Mucosa of gallbladder (tissue), 1 donor: ENCODE data around the gene B3GALNT1. TPM values are rescaled to one million over a fixed set of nuclear protein-coding genes. Genes with fewer than 3 reads are reported as not detected.

Experiments
- DNase-seq: peaks from one replicate; pipeline ENCODE4 v3.0.0-alpha.2; 2020; ENCODE audit warnings: low spot score
- total RNA-seq: library from RNA; stranded (reverse); gene quantifications from one replicate; pipeline ENCODE4 v1.2.1, GENCODE V29; 2021
- donor health status: DM: no; HTN: no; CAD: no.

B3GALNT1 gene, protein sequence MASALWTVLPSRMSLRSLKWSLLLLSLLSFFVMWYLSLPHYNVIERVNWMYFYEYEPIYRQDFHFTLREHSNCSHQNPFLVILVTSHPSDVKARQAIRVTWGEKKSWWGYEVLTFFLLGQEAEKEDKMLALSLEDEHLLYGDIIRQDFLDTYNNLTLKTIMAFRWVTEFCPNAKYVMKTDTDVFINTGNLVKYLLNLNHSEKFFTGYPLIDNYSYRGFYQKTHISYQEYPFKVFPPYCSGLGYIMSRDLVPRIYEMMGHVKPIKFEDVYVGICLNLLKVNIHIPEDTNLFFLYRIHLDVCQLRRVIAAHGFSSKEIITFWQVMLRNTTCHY
- 13.4 TPM for total RNA-seq

DNA sequence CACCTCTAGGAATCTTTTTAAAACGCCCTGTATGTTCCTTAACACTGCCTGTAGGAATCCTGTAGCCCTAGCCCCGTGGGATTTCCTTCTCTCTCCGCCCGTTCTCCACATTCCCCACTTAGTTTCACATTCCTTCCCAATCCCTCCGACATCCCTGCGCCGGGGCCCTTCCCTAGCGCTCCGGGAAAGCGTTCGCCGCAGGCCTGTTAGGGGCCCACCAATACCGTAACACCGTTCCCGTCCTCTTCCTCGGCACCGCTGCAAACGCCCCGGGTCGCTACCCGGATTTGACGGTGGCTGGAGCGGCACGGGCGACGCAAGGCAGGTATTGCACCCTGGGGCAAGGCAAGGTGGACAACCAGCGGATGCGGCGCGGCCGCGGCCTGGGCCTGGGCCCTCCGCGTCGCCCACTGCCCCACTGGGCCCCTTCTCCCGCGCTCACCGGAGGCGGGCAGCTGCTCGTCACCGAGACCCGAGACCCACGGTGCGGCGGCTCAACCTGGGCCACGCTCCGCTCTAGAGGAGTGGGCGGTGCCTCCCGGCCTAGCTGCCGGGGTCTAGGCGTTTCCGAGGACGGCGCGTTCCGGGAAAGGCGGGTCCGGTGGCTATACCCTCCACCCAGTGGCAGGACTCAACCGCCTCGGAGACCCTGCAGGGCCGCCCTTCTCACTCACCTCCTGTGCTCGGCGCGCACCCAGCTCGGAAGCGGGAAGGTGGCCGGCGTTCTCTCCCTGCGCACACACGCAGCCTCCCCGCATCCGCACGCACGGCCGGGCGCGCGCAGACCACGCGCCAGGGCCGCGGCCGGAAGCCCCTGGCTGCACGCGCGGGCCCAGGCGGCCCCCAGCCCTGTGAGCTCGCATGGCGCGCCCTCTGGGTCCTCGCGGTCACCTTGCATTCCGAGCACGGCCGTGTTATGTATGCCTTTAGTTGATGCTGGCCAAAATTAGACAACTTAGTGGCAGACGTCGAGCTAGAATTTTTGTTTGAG is at the start of gene B3GALNT1:
Gene B3GALNT1, minus strand, starts transcription at position 789 of the 991 bp plus-strand sequence. CDS start 18,595 bp downstream, outside the sequence.
- peak; percentile 18 for DNase-seq

DNA sequence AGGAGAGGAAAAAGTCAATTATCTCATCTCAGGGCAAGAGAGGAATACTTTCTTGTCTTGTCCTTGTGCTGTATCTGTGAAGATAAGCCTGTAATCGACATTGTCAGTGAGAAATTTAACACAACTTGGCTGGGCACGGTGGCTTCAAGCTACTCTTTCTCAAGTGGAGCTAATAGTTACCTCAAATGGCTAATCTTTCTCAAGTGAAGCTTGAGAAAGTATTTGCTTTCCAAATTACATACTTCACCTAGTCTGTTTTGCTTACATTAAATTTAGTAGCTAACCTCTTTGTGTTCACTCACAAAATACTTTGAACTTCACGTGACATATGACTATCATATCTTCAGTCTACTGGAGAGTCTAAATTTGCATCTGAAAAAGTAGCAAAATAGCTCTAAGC is 48.3 kb upstream of the B3GALNT1 start:
- no peak for DNase-seq

DNA sequence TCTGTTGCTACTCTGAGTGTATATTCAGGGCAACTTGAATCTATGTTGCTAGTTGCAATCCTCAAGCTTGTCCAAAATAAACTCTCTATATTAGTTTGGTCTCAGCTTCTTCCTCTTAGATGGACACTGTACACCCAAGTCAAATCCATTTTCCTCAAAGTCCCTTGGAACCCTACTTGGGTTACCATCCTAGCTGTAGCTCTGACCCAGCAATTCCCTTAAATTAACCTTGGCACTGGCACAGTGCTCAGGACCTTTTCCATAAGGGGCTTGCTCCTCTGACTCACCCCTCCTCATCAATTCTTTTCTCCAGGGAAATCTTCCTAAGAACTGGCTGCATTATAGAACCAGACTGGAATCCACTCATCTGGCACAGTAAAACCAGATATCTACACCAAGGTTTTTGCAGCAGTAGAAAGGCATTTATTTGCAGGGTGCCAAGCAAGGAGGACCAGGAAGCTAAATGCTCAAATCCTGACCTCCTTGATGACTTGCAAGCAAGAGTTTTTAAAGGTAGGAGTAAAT is 44.9 kb upstream of the B3GALNT1 start:
- DNase-seq, result no peak

DNA sequence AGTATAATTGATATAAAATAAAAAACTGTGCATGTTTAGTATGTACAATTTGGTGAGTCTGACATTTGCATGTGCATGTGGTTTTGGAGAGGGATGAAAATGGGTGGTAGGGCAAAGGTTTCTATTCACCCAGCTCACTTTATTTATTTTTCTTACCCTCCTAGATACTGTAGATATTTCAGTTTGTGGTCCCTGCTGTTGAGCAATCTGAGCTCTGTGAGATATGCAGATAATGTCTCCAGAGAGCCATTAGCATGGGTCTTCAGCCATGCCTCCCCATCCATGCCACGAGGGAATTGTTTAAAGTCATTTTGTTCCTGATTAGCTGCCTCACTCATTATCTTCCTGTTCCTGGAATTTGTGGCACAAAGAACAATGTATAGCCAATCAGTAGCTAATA is 44.4 kb upstream of the B3GALNT1 start:
- DNase-seq, result no peak

DNA sequence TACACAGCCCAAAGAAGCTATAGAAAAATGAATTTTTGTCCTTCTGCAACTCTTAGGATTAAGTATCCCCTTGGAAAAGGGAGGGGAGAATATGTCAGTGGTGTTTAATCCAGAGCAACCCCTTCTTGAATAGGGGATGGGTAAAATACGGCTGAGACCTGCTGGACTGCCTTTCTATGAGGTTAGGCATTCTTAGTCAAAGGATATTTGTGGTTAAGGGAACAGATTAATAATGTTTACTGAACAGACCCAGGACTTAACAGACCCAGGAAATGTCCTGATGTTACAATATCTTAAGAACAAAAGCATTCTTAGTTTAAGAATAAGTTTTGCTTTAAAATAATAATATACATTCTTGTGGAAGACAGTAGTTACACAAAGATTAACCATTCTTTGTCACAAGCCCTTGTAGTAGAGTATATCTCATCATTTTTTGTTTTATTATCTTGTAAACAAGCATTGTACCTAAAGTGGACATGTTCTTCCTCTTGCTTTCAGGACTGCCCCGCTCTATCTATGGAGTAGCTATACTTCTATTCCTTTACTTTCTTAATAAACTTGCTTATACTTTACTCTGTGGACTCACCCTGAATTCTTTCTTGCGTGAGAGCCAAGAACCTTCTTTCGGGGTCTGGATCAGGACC is 43.8 kb upstream of the B3GALNT1 start:
- DNase-seq, result no peak

DNA sequence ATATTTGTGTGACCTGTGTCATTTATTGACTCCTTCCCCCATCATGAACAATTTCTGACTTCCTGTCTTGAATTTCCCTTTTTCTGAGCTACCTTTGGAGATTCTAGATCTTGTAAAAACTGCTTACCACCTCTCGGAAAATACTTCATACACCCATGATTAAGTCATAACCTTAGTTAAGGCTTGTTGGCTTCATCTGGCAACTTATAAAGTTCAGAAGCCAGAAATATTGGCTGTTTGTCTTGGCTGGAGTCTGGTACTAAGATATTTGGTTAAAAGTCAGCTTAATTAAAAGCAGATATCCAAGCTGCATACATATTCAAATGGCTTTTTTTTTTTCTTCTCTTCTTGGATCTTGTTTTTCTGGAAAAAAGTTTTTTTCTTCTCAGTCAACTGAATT is 37.3 kb upstream of the B3GALNT1 start:
- no peak for DNase-seq

DNA sequence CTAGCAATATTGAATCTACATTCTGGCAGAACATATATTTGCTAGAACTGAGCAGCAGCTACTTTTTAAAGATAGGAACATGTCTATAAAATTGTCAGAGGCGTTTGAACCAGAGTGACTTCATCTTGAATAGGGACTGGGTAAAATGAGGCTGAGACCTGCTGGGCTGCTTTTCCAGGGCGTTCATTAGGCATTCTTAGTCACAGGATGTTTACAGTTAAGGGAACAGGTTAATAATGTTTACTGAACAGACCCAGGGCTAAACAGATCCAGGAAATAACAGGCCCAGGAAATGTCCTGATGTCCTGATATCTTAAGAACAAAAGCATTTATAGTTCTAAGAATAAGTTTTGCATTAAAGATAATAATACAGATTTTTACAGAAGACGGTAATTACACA is 34.5 kb upstream of the B3GALNT1 start:
- no peak for DNase-seq

DNA sequence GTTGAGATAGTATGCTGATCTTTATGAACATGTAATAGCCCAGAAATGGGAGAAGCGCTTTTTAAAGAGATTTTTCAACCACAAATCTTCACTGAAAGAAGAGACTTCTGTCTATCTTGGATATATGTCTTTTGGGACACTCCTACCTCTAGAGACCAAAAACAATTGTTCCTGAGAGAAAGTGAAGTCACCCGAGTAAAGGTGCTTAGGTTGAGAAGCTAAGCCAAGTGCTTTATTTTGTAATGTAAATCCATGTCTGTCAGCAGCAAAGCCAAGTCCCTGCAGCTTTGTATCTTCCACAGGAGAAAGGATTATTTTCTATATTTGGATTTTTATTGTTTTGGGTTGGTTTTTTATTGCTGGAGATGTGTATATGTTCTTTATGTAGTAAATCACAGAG is 32.1 kb upstream of the B3GALNT1 start:
- DNase-seq, result no peak

DNA sequence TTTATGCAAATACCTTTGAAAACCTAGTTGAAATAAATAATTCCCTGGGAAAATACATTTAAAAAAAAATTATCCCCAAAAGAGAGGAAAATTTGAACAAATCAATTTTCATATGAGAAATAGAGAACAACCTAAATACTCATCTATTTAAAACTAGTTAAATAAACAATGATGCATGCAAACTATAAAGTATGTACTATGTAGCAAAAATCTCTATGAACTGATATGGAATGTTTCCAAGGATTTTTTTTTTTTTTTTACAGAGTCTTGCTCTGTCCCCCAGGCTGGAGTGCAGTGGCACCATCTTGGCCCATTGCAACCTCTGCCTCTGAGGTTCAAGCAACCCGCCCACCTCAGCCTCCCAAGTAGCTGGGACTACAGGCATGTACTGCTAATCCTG is 27.2 kb upstream of the B3GALNT1 start:
- no peak for DNase-seq

DNA sequence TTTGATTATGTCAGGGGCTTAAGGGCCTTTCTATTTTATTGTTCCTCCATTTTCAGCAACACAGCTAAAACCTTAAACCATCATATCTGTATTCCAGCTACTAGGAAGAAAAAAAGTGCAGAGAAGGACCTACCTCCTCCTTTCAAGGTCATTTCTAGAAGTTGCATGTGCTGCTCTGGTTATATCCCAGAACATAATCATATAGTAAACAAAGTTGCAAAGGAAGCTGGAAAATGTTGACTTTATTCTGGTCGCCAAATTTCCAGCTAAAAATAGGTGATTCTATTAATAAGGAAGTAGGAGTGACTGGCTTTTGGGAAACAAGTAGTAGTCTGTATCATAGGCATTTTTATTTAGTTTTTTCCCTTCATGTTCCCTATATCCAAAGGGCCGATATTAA is 21.3 kb upstream of the B3GALNT1 start:
- no peak for DNase-seq

DNA sequence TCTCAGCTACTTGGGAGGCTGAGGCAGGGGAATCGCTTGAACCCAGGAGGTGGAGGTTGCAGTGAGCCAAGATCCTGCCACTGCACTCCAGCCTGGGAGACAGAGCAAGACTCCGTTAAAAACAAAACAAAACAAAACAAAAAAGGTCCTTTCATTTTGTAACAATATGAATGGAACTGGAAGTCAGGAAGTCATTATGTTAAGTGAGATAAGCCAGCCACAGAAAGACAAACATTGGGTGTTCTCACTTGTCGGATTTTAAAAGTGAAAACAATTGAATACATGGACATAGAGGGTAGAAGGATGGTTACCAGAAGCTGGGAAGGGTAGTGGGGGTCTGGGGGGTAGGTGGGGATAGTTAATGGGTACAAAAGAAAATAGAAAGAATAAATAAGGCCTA is 12.5 kb upstream of the B3GALNT1 start:
- DNase-seq, result no peak

DNA sequence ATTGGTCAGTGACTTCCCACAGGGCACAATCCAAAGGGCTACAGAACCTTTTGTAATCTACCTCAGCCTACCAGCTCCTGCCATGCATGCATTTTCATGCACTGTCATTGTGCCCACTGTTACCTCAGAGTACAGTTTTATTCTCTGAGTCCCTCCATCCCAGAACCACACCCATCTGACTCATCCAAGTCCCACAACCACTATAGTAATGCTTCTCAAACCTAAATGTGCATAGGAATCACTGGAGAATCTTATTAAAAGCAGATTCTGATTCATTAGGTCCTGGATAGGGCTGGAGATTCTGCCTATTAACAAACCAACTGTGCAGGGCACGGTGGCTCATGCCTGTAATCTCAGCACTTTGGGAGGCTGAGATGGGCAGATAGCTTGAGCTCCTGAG is 3.7 kb upstream of the B3GALNT1 start:
- DNase-seq, result no peak

DNA sequence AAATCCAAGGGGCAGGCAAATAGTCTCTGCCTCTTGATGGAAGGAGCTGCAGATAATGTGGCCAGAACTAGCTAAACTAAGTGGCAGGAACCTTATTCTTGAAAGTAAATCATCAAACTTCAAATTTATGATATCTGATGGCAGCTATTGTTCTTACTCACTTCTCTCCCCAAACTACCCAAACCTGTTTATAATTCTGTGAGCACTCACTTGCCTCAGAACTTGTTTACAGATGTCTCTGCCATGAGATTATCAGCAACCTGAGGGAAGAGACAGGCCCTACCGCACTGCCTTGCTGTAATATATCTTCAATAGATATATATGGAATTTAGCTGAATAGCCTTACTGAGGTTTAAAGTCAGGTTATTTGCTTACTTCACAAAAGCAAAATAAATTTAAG is 2.2 kb upstream of the B3GALNT1 start:
- DNase-seq, result no peak

DNA sequence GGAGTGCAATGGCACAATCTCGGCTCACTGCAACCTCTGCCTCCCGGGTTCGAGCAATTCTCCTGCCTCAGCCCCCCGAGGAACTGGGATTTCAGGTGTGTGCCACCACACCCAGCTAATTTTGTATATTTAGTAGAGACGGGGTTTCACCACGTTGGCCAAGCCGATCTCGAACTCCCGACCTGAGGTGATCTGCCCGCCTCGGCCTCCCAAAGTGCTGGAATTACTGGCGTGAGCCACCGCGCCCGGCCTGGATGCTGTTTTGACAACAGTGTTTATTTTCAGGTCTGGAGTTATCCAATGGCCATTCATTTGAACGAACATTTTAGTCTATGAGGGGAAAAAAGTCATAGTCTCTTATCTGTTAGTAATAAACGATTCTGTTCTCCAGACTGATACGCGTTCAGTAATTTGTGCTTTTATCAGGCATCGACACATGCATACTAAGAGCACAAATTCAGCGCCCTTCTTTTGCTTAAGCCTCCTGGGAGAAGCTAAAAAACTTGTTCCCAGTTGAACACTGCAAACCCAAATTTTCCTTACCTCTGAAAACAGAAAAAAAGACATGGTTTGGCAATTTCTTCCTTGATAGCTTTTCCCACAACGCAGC is 1.3 kb downstream of the B3GALNT1 start:
- no peak for DNase-seq

DNA sequence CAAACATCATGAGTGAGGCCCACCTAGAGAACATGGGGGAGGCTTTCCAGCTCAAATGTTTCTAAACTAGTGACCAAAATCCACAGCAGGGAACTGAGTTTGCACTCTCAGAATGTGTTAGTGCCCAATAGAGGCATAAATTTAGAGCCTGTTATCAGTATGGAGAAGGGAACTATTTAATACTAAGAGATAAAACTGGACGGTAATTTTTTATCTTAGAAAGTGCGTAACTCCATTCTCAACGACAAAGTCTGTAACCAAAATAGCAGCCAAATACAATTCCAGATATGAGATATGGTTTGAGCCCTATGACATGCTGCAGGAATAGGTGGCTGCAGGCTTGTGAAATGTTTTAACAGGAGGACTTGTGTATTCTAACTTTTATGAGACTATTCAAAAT is 3.5 kb downstream of the B3GALNT1 start:
- DNase-seq, result no peak

DNA sequence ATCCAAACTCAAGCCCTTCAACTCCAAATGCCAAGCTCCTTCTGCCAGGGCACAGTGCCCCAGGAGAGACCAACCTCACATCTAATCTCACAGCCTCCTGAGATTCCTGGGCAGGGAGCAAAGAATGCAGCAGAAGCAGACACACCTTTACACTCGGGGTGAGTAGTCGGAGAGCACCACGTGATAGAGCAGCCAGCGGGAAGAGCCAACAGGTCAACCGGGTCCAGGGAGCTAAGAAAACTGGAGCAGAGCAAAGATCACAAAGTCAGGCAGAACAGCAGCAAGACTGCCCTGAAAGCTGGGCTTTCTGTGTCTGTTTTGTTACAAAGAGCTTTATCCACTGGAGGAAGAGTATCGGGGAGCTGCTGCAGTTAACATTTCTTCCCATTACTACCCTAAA is 4.2 kb downstream of the B3GALNT1 start:
- peak; percentile 60 for DNase-seq

DNA sequence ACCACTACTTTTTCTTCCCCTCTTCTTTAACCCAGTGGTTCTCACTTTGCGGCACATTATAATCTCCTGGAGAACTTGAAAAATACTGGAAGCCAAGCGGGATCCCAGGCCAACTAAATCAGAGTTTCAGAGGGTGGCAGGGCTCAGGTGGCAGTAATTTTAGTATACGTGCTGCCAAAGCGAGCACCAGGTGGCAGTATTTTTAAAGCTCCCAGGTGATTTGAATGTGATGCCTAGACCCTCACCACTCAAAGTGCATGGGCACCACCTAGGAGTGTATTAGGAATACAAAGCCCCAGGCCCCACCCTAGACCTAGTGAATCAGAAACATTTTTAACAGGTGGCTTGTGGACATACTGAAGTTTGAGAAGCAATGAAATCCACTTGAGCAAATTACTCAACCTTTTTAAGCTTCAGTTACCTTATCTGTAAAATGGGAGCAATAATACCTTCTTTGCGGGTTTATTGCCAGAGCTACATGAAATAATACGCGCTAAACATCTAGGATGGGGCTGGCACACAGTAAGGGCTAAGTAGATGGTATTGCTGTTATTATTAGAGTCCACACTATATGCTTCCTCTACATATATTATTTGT is 8.3 kb downstream of the B3GALNT1 start:
- DNase-seq, result no peak

DNA sequence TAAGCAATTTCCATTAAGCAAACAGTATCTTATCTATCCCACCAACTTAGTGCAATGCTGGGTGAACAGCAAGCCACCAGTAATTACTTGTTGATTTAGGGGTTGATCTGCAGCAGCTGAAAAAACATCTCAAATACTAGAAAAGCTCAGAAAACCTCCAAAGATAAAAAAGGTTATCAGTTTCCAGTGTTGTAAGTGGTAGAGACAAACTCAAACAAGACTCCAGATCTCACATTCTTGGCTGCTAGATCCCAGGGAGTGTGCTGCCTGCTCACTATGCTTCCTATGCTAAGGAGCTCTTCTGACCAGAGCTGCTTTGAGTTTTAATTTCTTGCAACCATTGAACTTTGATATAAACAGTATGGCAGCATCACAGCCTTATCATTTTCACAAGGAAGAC is 11.3 kb downstream of the B3GALNT1 start:
- no peak for DNase-seq

DNA sequence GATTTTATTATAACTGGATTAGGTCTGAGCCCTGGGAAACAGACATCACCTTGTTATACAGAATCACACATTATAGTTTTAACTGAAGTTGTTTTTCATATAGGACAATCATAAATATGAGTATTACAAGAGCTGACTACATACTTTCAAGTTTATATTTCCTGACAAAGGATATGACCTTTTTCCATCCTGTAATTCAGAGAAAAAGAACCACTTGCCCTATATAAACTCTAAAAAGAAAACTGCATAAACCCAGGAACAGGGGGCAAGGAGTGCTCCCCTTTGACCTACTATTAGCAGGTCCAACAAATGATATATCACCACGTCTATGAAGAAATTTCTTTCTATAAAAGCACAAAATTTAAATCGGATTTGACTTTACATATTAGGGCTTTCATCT is 20.9 kb downstream of the B3GALNT1 start:
- DNase-seq, result no peak

DNA sequence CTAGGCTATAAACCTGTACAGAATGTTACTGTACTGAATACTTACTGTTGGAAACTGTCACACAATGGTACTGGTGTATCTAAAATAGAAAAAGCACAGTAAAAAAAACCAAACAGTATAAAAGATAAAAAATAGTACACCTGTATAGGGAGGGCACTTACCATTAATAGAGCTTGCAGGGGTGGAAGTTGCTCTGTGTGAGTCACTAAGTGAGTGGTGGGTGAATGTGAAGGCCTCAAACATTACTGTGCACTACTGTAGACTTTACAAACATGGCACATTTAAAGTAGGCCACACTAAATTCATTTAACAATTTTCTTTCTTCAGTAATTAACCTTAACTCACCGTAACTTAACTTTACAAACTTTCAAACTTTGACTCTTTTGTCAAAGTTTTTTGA is 22.0 kb downstream of the B3GALNT1 start:
- no peak for DNase-seq

DNA sequence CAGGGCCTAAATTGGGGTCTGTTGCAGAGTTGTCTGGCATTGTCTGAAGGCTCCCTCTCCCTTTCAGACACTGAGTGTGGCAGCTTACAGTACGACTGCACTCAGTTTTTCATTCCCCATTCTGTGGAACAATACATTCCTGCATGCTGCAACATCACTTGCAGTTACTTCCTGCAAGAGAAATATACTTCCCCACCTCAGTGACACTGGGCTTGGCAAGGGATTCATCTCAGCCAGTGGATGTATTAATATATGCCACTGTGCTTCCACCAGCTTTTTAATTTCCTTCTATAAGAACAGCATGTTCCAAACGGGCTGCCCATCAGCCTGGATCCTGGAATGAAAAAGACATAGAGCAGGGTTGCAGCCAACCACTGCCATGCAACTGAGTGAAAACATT is 23.1 kb downstream of the B3GALNT1 start:
- DNase-seq, result no peak
